GM18499 (cell line): ENCODE results near the gene SLC26A1.

ENCODE experiments used
- ATAC-seq: cut with Tn5 transposase; IDR thresholded peaks from one replicate; pipeline ENCODE4 v1.9.1; 2021; ENCODE audit warnings: moderate number of reproducible peaks; ENCODE audit not compliant: insufficient read depth, unreplicated experiment

The SLC26A1 gene

GRCh38 chr4:967113-968104, 25.8 kb downstream of the SLC26A1 start:
- no peak for ATAC-seq

GRCh38 chr4:966266-967112, 26.7 kb downstream of the SLC26A1 start:
- ATAC-seq = no peak

- no peak for ATAC-seq
Observed at GRCh38 chr4:965766-966134, 27.5 kb downstream of the SLC26A1 start.

GRCh38 chr4:965048-965765, 28.0 kb downstream of the SLC26A1 start:
- ATAC-seq = no peak

GRCh38 chr4:964346-965025, 28.7 kb downstream of the SLC26A1 start:
- ATAC-seq = no peak

- no peak for ATAC-seq
Observed at GRCh38 chr4:963276-964225, 29.7 kb downstream of the SLC26A1 start.

- ATAC-seq = no peak
Observed at GRCh38 chr4:962231-963208, 30.7 kb downstream of the SLC26A1 start.

- no peak for ATAC-seq
Observed at GRCh38 chr4:961351-962230, 31.6 kb downstream of the SLC26A1 start.

- no peak for ATAC-seq
Observed at GRCh38 chr4:960636-961350, 32.4 kb downstream of the SLC26A1 start.

- ATAC-seq = no peak
Observed at GRCh38 chr4:960140-960635, 33.0 kb downstream of the SLC26A1 start.

- ATAC-seq = no peak
Observed at GRCh38 chr4:959338-960139, 33.7 kb downstream of the SLC26A1 start.

GRCh38 chr4:958696-959337, 34.4 kb downstream of the SLC26A1 start:
- no peak for ATAC-seq

GRCh38 chr4:958314-958665, 34.9 kb downstream of the SLC26A1 start:
- ATAC-seq = no peak

GRCh38 chr4:957581-958313, 35.5 kb downstream of the SLC26A1 start:
- ATAC-seq = no peak
